ENCODE measurements around the gene LEAP2.

GRCh38 chr5:132828846-132829494 lies 44.5 kb upstream of the LEAP2 start:
- TF ChIP-seq, protein P1, sequence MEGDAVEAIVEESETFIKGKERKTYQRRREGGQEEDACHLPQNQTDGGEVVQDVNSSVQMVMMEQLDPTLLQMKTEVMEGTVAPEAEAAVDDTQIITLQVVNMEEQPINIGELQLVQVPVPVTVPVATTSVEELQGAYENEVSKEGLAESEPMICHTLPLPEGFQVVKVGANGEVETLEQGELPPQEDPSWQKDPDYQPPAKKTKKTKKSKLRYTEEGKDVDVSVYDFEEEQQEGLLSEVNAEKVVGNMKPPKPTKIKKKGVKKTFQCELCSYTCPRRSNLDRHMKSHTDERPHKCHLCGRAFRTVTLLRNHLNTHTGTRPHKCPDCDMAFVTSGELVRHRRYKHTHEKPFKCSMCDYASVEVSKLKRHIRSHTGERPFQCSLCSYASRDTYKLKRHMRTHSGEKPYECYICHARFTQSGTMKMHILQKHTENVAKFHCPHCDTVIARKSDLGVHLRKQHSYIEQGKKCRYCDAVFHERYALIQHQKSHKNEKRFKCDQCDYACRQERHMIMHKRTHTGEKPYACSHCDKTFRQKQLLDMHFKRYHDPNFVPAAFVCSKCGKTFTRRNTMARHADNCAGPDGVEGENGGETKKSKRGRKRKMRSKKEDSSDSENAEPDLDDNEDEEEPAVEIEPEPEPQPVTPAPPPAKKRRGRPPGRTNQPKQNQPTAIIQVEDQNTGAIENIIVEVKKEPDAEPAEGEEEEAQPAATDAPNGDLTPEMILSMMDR (IDR thresholded peaks at IDR 0.05 in 8 of 11, conservative IDR thresholded peaks at IDR 0.05 in 3 of 11): no peak
- no peak for TF ChIP-seq POLR2AphosphoS5 (IDR thresholded peaks at IDR 0.05)
